H7 (cell line): ENCODE results near the gene SERPINB12. TPM values are rescaled to one million over a fixed set of nuclear protein-coding genes. Genes with fewer than 3 reads are reported as not detected.

Experiments used
- DNase-seq: peaks from one replicate; pipeline ENCODE4 v3.0.0; 2012
- H3K27me3 ChIP-seq: 2 replicates; pipeline ENCODE4 v1.6.0; 2011; ENCODE audit warnings: mild to moderate bottlenecking, low read length; ENCODE audit not compliant: control insufficient read depth, insufficient read depth
- H3K36me3 ChIP-seq: replicated peaks from 2 replicates; pipeline ENCODE4 v1.5.1; 2011; ENCODE audit warnings: low read length; ENCODE audit not compliant: control insufficient read depth, insufficient read depth
- H3K4me3 ChIP-seq: 2 replicates; pipeline ENCODE4 v1.5.1; 2011; ENCODE audit warnings: low read depth, mild to moderate bottlenecking, control low read depth, low read length, moderate library complexity; ENCODE audit not compliant: insufficient read depth
- total RNA-seq: library from RNA; depleted of rRNA; stranded (reverse); fragments of >200 nt; shearing (Covaris generic); gene quantifications from 2 replicates; pipeline ENCODE4 v1.2.3, GENCODE V29; 2014; rRNA removed

SERPINB12 gene
- not detected in 2 replicates for total RNA-seq

- H3K4me3 ChIP-seq = no peak within 1 kb of the TSS
- no peaks in the 10 kb centered on the region for H3K36me3 ChIP-seq
- DNase-seq = no peak
- H3K27me3 ChIP-seq = no peaks in the 10 kb centered on the region
Measured at GRCh38 chr18:63542069-63542468, at the start of gene SERPINB12. Gene SERPINB12 (plus strand): TSS chr18:63542369. CDS start chr18:63556160, 13,791 bp downstream.

- no peaks in the 10 kb centered on the region for H3K27me3 ChIP-seq
Measured at GRCh38 chr18:63492851-63493250, 49.3 kb upstream of the SERPINB12 start.

GRCh38 chr18:63495675-63496074, 46.5 kb upstream of the SERPINB12 start:
- Histone ChIP-seq H3K4me3 (no peak overlapping the region), H3K27me3 (no peaks in the 10 kb centered on the region), H3K36me3 (no peaks in the 10 kb centered on the region)
- no peak for DNase-seq

More at GRCh38 chr18:63492851-63493250, 49.3 kb upstream of the SERPINB12 start:
- no peak for DNase-seq
- no peaks in the 10 kb centered on the region for H3K36me3 ChIP-seq
- no peak overlapping the region for H3K4me3 ChIP-seq

- H3K27me3 ChIP-seq = no peaks in the 10 kb centered on the region
- no peaks in the 10 kb centered on the region for H3K36me3 ChIP-seq
- DNase-seq = peak; percentile 40
- no peak overlapping the region for H3K4me3 ChIP-seq
Measured at GRCh38 chr18:63505566-63506335, 36.4 kb upstream of the SERPINB12 start.

GRCh38 chr18:63506336-63506646, 35.9 kb upstream of the SERPINB12 start:
- DNase-seq = no peak
- H3K36me3 ChIP-seq = no peaks in the 10 kb centered on the region
- no peaks in the 10 kb centered on the region for H3K27me3 ChIP-seq
- H3K4me3 ChIP-seq = no peak overlapping the region

- DNase-seq = no peak
- Histone ChIP-seq H3K27me3 (no peaks in the 10 kb centered on the region), H3K36me3 (no peaks in the 10 kb centered on the region), H3K4me3 (no peak overlapping the region)
Measured at GRCh38 chr18:63508596-63508995, 33.6 kb upstream of the SERPINB12 start.

GRCh38 chr18:63511285-63511684, 30.9 kb upstream of the SERPINB12 start:
- peak; percentile 22 for DNase-seq
- Histone ChIP-seq H3K4me3 (no peak overlapping the region), H3K27me3 (no peaks in the 10 kb centered on the region), H3K36me3 (no peaks in the 10 kb centered on the region)

GRCh38 chr18:63514326-63514725, 27.8 kb upstream of the SERPINB12 start:
- Histone ChIP-seq H3K36me3 (no peaks in the 10 kb centered on the region), H3K27me3 (no peaks in the 10 kb centered on the region), H3K4me3 (no peak overlapping the region)
- no peak for DNase-seq

GRCh38 chr18:63514888-63515678, 27.1 kb upstream of the SERPINB12 start:
- H3K36me3 ChIP-seq = no peaks in the 10 kb centered on the region
- no peak overlapping the region for H3K4me3 ChIP-seq
- no peak for DNase-seq
- no peaks in the 10 kb centered on the region for H3K27me3 ChIP-seq

GRCh38 chr18:63515801-63516200, 26.4 kb upstream of the SERPINB12 start:
- H3K4me3 ChIP-seq = no peak overlapping the region
- H3K36me3 ChIP-seq = no peaks in the 10 kb centered on the region
- no peak for DNase-seq
- H3K27me3 ChIP-seq = no peaks in the 10 kb centered on the region

- H3K4me3 ChIP-seq = no peak overlapping the region
- no peaks in the 10 kb centered on the region for H3K27me3 ChIP-seq
- H3K36me3 ChIP-seq = no peaks in the 10 kb centered on the region
- no peak for DNase-seq
Measured at GRCh38 chr18:63518178-63519012, 23.8 kb upstream of the SERPINB12 start.

- H3K36me3 ChIP-seq = no peaks in the 10 kb centered on the region
- no peak for DNase-seq
- H3K4me3 ChIP-seq = no peak overlapping the region
- no peaks in the 10 kb centered on the region for H3K27me3 ChIP-seq
Measured at GRCh38 chr18:63520053-63520685, 22.0 kb upstream of the SERPINB12 start.

- Histone ChIP-seq H3K36me3 (no peaks in the 10 kb centered on the region), H3K27me3 (no peaks in the 10 kb centered on the region), H3K4me3 (no peak overlapping the region)
- DNase-seq = no peak
Measured at GRCh38 chr18:63523660-63524059, 18.5 kb upstream of the SERPINB12 start.

- DNase-seq = no peak
- Histone ChIP-seq H3K4me3 (no peak overlapping the region), H3K27me3 (no peaks in the 10 kb centered on the region), H3K36me3 (no peaks in the 10 kb centered on the region)
Measured at GRCh38 chr18:63527251-63527650, 14.9 kb upstream of the SERPINB12 start.
